Neuronal stem cell (in vitro differentiated cells): ENCODE results near the gene HENMT1.
A peak's percentile ranks its signal among the peaks of the same experiment; 100 is the strongest.
"Not testable (repeated sequence)": the region's sequence is repeated elsewhere in the genome, so short reads cannot be mapped to it uniquely, and the experiment has no call there.

Source experiments
- DNase-seq: peaks from one replicate; pipeline ENCODE4 v3.0.0-alpha.2; 2013; ENCODE audit warnings: low spot score
- H2AFZ ChIP-seq: one replicate; pipeline ENCODE4 v1.6.1; 2013; ENCODE audit warnings: mild to moderate bottlenecking, low read length, inconsistent platforms
- H2AK5ac ChIP-seq: 2 replicates; pipeline ENCODE4 v1.6.1; 2013; ENCODE audit warnings: low read depth, mild to moderate bottlenecking, inconsistent platforms, low read length, moderate library complexity, mixed read lengths
- H2BK120ac ChIP-seq: 2 replicates; pipeline ENCODE4 v1.6.1; 2013; ENCODE audit warnings: low read depth, mild to moderate bottlenecking, inconsistent platforms, low read length, moderate library complexity, mixed read lengths
- H2BK12ac ChIP-seq: one replicate; pipeline ENCODE4 v1.6.1; 2013; ENCODE audit warnings: low read length, inconsistent platforms
- H2BK15ac ChIP-seq: 2 replicates; pipeline ENCODE4 v1.6.1; 2013; ENCODE audit warnings: mild to moderate bottlenecking, low read length, inconsistent platforms, mixed read lengths
- H2BK5ac ChIP-seq: one replicate; pipeline ENCODE4 v1.6.1; 2013; ENCODE audit warnings: inconsistent platforms, mild to moderate bottlenecking, low read length, moderate library complexity
- H3K14ac ChIP-seq: one replicate; pipeline ENCODE4 v1.6.1; 2013; ENCODE audit warnings: low read length, inconsistent platforms
- H3K18ac ChIP-seq: 2 replicates; pipeline ENCODE4 v1.6.1; 2013; ENCODE audit warnings: low read length, inconsistent platforms
- H3K23ac ChIP-seq: 2 replicates; pipeline ENCODE4 v1.6.1; 2013; ENCODE audit warnings: low read depth, mild to moderate bottlenecking, mixed read lengths, low read length, inconsistent platforms; ENCODE audit not compliant: poor library complexity
- H3K27ac ChIP-seq: replicated peaks from 3 replicates; pipeline ENCODE4 v1.5.1; 2013; ENCODE audit warnings: low read length, inconsistent platforms
- H3K27me3 ChIP-seq, 3 experiments: 2 replicates each; pipeline ENCODE4 v1.6.1; 2013; ENCODE audit warnings: low read length in 3 of 3, mild to moderate bottlenecking in 2 of 3, inconsistent platforms in 1 of 3, low read depth in 1 of 3, mixed read lengths in 1 of 3, moderate library complexity in 1 of 3; ENCODE audit not compliant: control insufficient read depth in 3 of 3, insufficient read depth in 3 of 3
- H3K36me3 ChIP-seq, 2 donors: replicated peaks in 1 of 2; 2 replicates each; pipeline ENCODE4 v1.6.1; 2013; ENCODE audit warnings: low read length in 2 of 2; ENCODE audit not compliant: control insufficient read depth in 2 of 2, insufficient read depth in 2 of 2
- H3K4ac ChIP-seq: 2 replicates; pipeline ENCODE4 v1.6.1; 2013; ENCODE audit warnings: inconsistent platforms, mild to moderate bottlenecking, low read length, moderate library complexity
- H3K4me1 ChIP-seq, 2 donors: 1 replicate in 1 of 2; 2 replicates in 1 of 2; pipeline ENCODE4 v1.6.1; 2013; ENCODE audit warnings: low read length in 2 of 2, low read depth in 1 of 2; ENCODE audit not compliant: control insufficient read depth in 2 of 2, insufficient read depth in 1 of 2
- H3K4me2 ChIP-seq: one replicate; pipeline ENCODE4 v1.6.1; 2013; ENCODE audit warnings: mild to moderate bottlenecking, low read length, inconsistent platforms; ENCODE audit not compliant: insufficient read depth, poor library complexity, severe bottlenecking
- H3K4me3 ChIP-seq, 2 donors: 2 replicates each; pipeline ENCODE4 v1.5.1; 2013; ENCODE audit warnings: low read length in 2 of 2, mild to moderate bottlenecking in 2 of 2, inconsistent platforms in 1 of 2, moderate library complexity in 1 of 2
- H3K79me1 ChIP-seq: one replicate; pipeline ENCODE4 v1.6.1; 2013; ENCODE audit warnings: low read depth, mild to moderate bottlenecking, inconsistent platforms, low read length, moderate library complexity
- H3K9ac ChIP-seq: one replicate; pipeline ENCODE4 v1.6.1; 2013; ENCODE audit warnings: mild to moderate bottlenecking, low read depth, low read length, inconsistent platforms; ENCODE audit not compliant: poor library complexity
- H3K9me3 ChIP-seq, 2 donors: replicated peaks in 1 of 2; 2 replicates each; pipeline versions ENCODE3 to v1.6.1; 2013; ENCODE audit warnings: low read length in 2 of 2, mild to moderate bottlenecking in 2 of 2, inconsistent platforms in 1 of 2, low read depth in 1 of 2, mixed read lengths in 1 of 2, moderate library complexity in 1 of 2; ENCODE audit not compliant: control insufficient read depth in 2 of 2, insufficient read depth in 1 of 2
- H4K8ac ChIP-seq: one replicate; pipeline ENCODE4 v1.6.1; 2013; ENCODE audit warnings: low read depth, mild to moderate bottlenecking, inconsistent platforms, low read length, moderate library complexity
- H4K91ac ChIP-seq: one replicate; pipeline ENCODE4 v1.6.1; 2013; ENCODE audit warnings: low read length, low read depth, mild to moderate bottlenecking, inconsistent platforms; ENCODE audit not compliant: poor library complexity
- WGBS, 2 donors: extraction: QIAGEN DNeasy Blood & Tissue Kit; methylation state at CpG; one replicate each; pipeline ENCODE4 v1.1.7; 2013; ENCODE audit warnings: missing lambda C conversion rate in 2 of 2, mixed read lengths in 1 of 2; ENCODE audit not compliant: insufficient read length in 2 of 2, insufficient replicate concordance in 1 of 2; ENCODE audit errors: extremely low coverage in 2 of 2; 5-methylcytosine and 5-hydroxymethylcytosine counted together

The HENMT1 gene

GRCh38 chr1:108691128-108691941, 30.4 kb upstream of the HENMT1 start:
- Histone ChIP-seq H3K18ac (no peak overlapping the region), H3K4ac (no peak overlapping the region), H2AK5ac (no peak overlapping the region), H3K23ac (no peak overlapping the region), H3K4me1 (peaks cover 1 to 8% of the 10 kb centered on the region in 2 donors), H2BK120ac (no peak overlapping the region), H4K91ac (no peak overlapping the region), H2BK12ac (no peak overlapping the region), H2BK15ac (no peak overlapping the region), H2BK5ac (no peak overlapping the region), H3K27me3 (no peaks in the 10 kb centered on the region), H3K4me2 (peak overlapping the region; percentile 72), H4K8ac (no peak overlapping the region), H3K4me3 (peak overlapping the region; percentile 84 to 88), H2AFZ (peak overlapping the region; percentile 91), H3K9ac (peak overlapping the region; percentile 60), H3K14ac (no peak overlapping the region), H3K36me3 (peaks cover 2 to 26% of the 10 kb centered on the region in 2 donors), H3K9me3 (no peaks in the 10 kb centered on the region), H3K79me1 (peaks cover 3% of the 10 kb centered on the region), H3K27ac (no peak overlapping the region)
- no peak for DNase-seq
- no CpG with 5 or more reads among the region's 12 CpGs for WGBS, 2 donors

- Histone ChIP-seq H3K4me1 (peaks cover 1 to 4% of the 10 kb centered on the region in 2 donors), H3K27ac (no peak overlapping the region), H3K4ac (no peak overlapping the region), H2BK12ac (no peak overlapping the region), H2AFZ (no peak overlapping the region), H2AK5ac (no peak overlapping the region), H3K9ac (no peak overlapping the region), H3K36me3 (no peaks in the 10 kb centered on the region), H3K27me3 (peaks cover 0 to 2% (median 0%) of the 10 kb centered on the region in 3 experiments), H3K4me2 (no peak overlapping the region), H3K14ac (no peak overlapping the region), H3K18ac (no peak overlapping the region), H3K9me3 (no peaks in the 10 kb centered on the region), H3K23ac (no peak overlapping the region), H3K4me3 (no peak overlapping the region), H2BK120ac (no peak overlapping the region), H4K91ac (no peak overlapping the region), H3K79me1 (no peaks in the 10 kb centered on the region), H4K8ac (no peak overlapping the region), H2BK15ac (no peak overlapping the region), H2BK5ac (no peak overlapping the region)
- DNase-seq, result no peak
- WGBS, 2 donors, result no CpG with 5 or more reads among the region's 2 CpGs
Observed at GRCh38 chr1:108686614-108687313, 25.9 kb upstream of the HENMT1 start.

GRCh38 chr1:108685529-108685928, 24.6 kb upstream of the HENMT1 start:
- Histone ChIP-seq H3K9ac (no peak overlapping the region), H2BK5ac (no peak overlapping the region), H3K23ac (no peak overlapping the region), H2BK12ac (no peak overlapping the region), H4K91ac (no peak overlapping the region), H2BK15ac (no peak overlapping the region), H3K4ac (no peak overlapping the region), H2AK5ac (no peak overlapping the region), H3K14ac (no peak overlapping the region), H3K36me3 (no peaks in the 10 kb centered on the region), H3K27ac (no peak overlapping the region), H3K79me1 (no peaks in the 10 kb centered on the region), H3K27me3 (peaks cover 0 to 2% (median 0%) of the 10 kb centered on the region in 3 experiments), H4K8ac (no peak overlapping the region), H2AFZ (no peak overlapping the region), H3K4me1 (no peaks in the 10 kb centered on the region), H3K18ac (no peak overlapping the region), H3K4me3 (no peak overlapping the region), H2BK120ac (no peak overlapping the region), H3K4me2 (no peak overlapping the region), H3K9me3 (no peaks in the 10 kb centered on the region)
- no peak for DNase-seq
- WGBS, 2 donors, result no CpG with 5 or more reads among the region's 1 CpG

GRCh38 chr1:108681701-108682100, 20.8 kb upstream of the HENMT1 start:
- not testable (repeated sequence) for H3K79me1 ChIP-seq, H2BK5ac ChIP-seq, H3K4me3 ChIP-seq, H3K36me3 ChIP-seq, H4K8ac ChIP-seq, H3K9ac ChIP-seq, DNase-seq, H3K9me3 ChIP-seq, H3K27me3 ChIP-seq, H3K4me1 ChIP-seq, H3K4ac ChIP-seq, H2AK5ac ChIP-seq, H3K23ac ChIP-seq, H3K18ac ChIP-seq, H3K27ac ChIP-seq, H3K14ac ChIP-seq, H3K4me2 ChIP-seq, H4K91ac ChIP-seq, H2BK12ac ChIP-seq, H2BK15ac ChIP-seq, H2BK120ac ChIP-seq
- WGBS, 2 donors, result no CpG with 5 or more reads among the region's 4 CpGs
- peak overlapping the region; percentile 61 for H2AFZ ChIP-seq
